ENCODE results near the gene USP44.

DNA sequence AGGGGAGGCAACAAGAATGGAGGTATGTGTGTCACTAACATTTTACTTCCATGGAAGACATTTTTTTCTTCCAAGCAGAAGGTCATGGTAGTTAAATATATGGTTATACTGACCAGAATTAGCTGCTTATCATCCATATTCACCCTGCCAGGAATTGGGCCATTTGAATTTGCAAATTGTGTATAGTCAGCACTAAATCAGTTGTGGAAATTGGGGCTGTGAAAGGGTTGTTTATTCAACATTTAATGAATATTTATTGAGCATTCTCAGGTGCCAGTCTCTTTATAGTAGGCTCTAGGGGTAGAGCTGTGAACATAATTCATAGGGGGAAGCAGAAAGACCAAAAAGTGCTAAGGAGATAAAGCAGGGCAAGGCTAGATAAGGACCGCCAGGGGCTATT lies 39.3 kb downstream of the USP44 start:
- TF ChIP-seq, protein P1, sequence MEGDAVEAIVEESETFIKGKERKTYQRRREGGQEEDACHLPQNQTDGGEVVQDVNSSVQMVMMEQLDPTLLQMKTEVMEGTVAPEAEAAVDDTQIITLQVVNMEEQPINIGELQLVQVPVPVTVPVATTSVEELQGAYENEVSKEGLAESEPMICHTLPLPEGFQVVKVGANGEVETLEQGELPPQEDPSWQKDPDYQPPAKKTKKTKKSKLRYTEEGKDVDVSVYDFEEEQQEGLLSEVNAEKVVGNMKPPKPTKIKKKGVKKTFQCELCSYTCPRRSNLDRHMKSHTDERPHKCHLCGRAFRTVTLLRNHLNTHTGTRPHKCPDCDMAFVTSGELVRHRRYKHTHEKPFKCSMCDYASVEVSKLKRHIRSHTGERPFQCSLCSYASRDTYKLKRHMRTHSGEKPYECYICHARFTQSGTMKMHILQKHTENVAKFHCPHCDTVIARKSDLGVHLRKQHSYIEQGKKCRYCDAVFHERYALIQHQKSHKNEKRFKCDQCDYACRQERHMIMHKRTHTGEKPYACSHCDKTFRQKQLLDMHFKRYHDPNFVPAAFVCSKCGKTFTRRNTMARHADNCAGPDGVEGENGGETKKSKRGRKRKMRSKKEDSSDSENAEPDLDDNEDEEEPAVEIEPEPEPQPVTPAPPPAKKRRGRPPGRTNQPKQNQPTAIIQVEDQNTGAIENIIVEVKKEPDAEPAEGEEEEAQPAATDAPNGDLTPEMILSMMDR (conservative IDR thresholded peaks at IDR 0.05; ENCODE audit: low read depth, low read length) = no peak
- TF ChIP-seq EZH2phosphoT487 (IDR thresholded peaks at IDR 0.05; ENCODE audit: borderline replicate concordance, low read length) = no peak

All from PC-3 (cell line).